MM.1S (cell line): Measurements from ENCODE around the gene RCC2.

ENCODE experiments used
- EZH2 ChIP-seq: fragments of 300-600 bp; sonication (generic); optimal IDR thresholded peaks from 2 replicates; pipeline ENCODE3; 2017; ENCODE audit warnings: low read depth, mild to moderate bottlenecking, antibody characterized with exemption, low read length, mixed read lengths
- EZH2phosphoT487 ChIP-seq: fragments of 300-600 bp; sonication (generic); IDR thresholded peaks from 2 replicates; pipeline ENCODE4 v1.6.1; 2018; ENCODE audit warnings: antibody characterized with exemption, low read length

GRCh38 chr1:17369466-17369865 is 70.0 kb downstream of the RCC2 start:
- TF ChIP-seq EZH2, result no peak
- TF ChIP-seq EZH2phosphoT487, result no peak
